HEK293 (cell line): ENCODE results near the gene SPPL2B.

Source experiments
- CTCF ChIP-seq: fragments of 450-650 bp; formaldehyde crosslinking; IDR thresholded peaks from 2 replicates; pipeline ENCODE4 v1.5.1; 2016; ENCODE audit warnings: missing biosample characterization, missing genetic modification characterization
- KLF1 ChIP-seq: fragments of 450-650 bp; formaldehyde crosslinking; IDR thresholded peaks from 2 replicates; pipeline ENCODE4 v1.5.1; 2016; ENCODE audit warnings: missing biosample characterization, missing genetic modification characterization
- ZNF449 ChIP-seq: fragments of 450-650 bp; formaldehyde crosslinking; IDR thresholded peaks from 2 replicates; pipeline ENCODE4 v1.5.1; 2017; ENCODE audit warnings: missing biosample characterization, mild to moderate bottlenecking, missing genetic modification characterization, moderate library complexity
- ZNF501 ChIP-seq: fragments of 450-650 bp; formaldehyde crosslinking; IDR thresholded peaks from 2 replicates; pipeline ENCODE4 v1.5.1; 2016; ENCODE audit warnings: missing biosample characterization, missing genetic modification characterization
- ZNF529 ChIP-seq: fragments of 450-650 bp; formaldehyde crosslinking; IDR thresholded peaks from 2 replicates; pipeline ENCODE4 v1.5.1; 2017; ENCODE audit warnings: missing genetic modification characterization, missing biosample characterization; ENCODE audit not compliant: insufficient replicate concordance
- ZNF785 ChIP-seq: fragments of 450-650 bp; formaldehyde crosslinking; IDR thresholded peaks from 2 replicates; pipeline ENCODE4 v1.5.1; 2016; ENCODE audit warnings: missing biosample characterization, missing genetic modification characterization

GRCh38 chr19:2331601-2332246 is 3.2 kb downstream of the SPPL2B start:
- TF ChIP-seq KLF1 (tag by site-specific recombination) = no peak
- no peak for TF ChIP-seq CTCF (tag by site-specific recombination)
- TF ChIP-seq ZNF449 (tag by site-specific recombination) = no peak
- no peak for TF ChIP-seq ZNF529 (tag by site-specific recombination)
- TF ChIP-seq ZNF785 = no peak
- no peak for TF ChIP-seq ZNF501 (tag by site-specific recombination)
